ENCODE data around the gene PCYT2.
A peak's percentile ranks its signal among the peaks of the same experiment; 100 is the strongest.

The PCYT2 gene

DNA sequence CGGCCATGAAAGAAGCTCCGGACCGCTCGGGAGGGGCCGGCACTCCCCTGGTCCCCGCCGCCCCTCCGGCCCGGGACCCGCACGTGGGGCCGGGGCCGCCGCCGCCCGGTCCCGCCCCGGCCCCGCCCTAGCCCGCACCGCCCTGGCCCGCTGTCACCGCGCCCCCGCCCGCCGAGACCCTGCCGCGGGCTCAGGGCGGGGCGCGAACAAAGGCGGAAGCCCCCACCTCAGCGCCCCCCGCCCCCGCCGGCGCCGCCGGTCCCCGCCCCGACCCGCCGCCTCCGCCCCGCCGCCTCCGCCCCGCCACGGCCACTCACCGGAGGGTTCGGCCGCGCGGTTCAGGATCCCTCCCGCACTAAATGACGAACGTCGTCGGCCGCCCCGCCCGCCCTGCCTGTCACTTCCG, 40.2 kb downstream of the PCYT2 start, which contains the start of gene ARHGDIA:
Gene ARHGDIA (minus strand): TSS at position 357 of the 406 bp plus-strand sequence. CDS start 1,407 bp downstream, outside the sequence.
- DNase-seq (ENCODE audit: low read depth) = no peak
- peak within 1 kb of the TSS; percentile 68 for H3K4me3 ChIP-seq (ENCODE audit: low read length)
- TF ChIP-seq CTCF (IDR thresholded peaks at IDR 0.05; ENCODE audit: insufficient read depth, low read depth, low read length, missing control alignments) = no peak

DNA sequence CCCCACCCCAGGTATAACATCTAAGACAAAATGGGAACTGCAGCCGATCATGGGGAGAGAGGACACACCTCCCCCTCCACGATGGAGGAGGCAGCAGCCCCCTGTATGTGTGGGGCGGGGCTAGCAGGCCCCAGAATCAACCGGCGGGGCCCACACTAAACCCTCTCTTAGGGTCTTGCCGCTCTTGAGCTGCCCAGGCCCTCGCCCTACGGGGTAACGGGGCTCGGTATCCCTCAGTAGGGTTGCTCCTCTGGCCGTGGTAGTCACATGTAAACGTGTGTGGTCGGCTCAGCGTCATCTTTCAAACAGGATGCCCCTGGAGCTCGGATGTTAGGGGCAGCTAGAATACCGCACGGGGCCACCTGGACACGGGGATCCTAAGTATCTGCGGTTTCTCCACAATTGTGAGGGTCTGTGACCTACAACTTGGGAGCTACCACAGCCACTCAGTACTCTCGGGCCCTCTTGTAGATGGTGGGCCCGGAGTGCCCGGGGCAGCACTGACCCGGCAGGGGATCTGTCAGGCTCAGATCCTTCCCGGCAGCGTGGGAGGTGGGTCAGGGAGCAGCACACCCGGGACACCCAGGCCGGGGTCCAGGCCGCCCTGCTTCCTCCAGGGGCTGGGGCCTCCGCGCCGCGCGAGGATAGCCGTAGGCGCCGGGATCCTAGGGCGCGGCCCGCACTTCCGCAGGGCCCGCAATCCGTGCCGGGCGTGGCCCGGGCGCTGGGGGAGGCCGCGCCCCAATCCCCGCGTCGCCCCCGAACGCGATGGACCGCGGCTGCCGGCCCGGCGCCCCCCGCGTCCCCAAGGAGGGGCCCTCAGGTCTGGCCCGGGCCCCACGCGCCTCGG, 40.8 kb downstream of the PCYT2 start:
- DNase-seq (ENCODE audit: low read depth) = peak; percentile 45
- H3K4me3 ChIP-seq (ENCODE audit: low read length) = peak overlapping the region; percentile 67
- no peak for TF ChIP-seq CTCF (IDR thresholded peaks at IDR 0.05; ENCODE audit: insufficient read depth, low read depth, low read length, missing control alignments)

GRCh38 chr17:81869221-81870130, 41.7 kb downstream of the PCYT2 start:
- peak; percentile 29 for DNase-seq (ENCODE audit: low read depth)
- H3K4me3 ChIP-seq (ENCODE audit: low read length) = peak overlapping the region; percentile 67
- peak; percentile 38 for TF ChIP-seq CTCF (IDR thresholded peaks at IDR 0.05; ENCODE audit: insufficient read depth, low read depth, low read length, missing control alignments)

GRCh38 chr17:81868674-81869220, 42.5 kb downstream of the PCYT2 start:
- H3K4me3 ChIP-seq (ENCODE audit: low read length) = no peak overlapping the region
- peak; percentile 78 for DNase-seq (ENCODE audit: low read depth)

DNA sequence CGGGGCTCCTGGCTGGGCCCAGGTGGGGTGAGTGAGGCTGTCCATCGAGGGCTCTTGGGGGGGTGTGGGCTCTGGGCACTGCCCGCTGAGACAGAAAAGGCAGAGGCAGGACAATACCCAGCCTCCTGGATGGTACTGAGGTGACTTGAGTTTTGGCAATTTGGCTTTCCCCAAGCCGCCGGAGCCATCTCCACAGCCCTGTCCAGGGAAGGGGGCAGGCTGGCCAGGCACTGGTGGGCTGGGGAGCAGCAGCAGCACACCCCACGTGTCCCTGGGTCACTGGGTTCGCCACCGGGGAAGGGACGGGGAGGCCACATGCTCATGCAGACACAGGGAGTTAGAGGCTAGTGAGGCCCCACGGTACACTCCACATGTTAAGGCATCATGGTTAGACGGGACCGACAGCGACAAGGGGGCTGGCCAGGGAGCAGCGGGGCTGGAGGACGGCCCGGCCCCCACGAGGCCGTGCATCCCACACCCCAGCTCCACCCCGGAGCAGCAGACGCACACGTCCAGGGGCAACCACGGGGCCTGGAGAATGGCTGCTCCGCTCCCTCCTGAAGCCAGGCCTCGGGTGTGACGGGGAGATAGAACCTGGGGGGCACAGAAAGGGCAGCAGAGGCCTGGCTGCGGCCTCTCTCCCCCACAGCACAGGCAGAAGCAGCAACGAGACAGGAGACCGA, 43.1 kb downstream of the PCYT2 start:
- TF ChIP-seq CTCF (IDR thresholded peaks at IDR 0.05; ENCODE audit: insufficient read depth, low read depth, low read length, missing control alignments) = no peak

More at GRCh38 chr17:81868674-81869220, 42.5 kb downstream of the PCYT2 start:
- TF ChIP-seq CTCF (IDR thresholded peaks at IDR 0.05; ENCODE audit: insufficient read depth, low read depth, low read length, missing control alignments) = no peak

More for the DNA sequence above, 43.1 kb downstream of the PCYT2 start:
- no peak overlapping the region for H3K4me3 ChIP-seq (ENCODE audit: low read length)
- DNase-seq (ENCODE audit: low read depth) = peak; percentile 28
